IMR-90 (cell line): Measurements from ENCODE around the gene NDUFB11. TPM values are rescaled to one million over a fixed set of nuclear protein-coding genes. Genes with fewer than 3 reads are reported as not detected.

ENCODE experiments used
- ATAC-seq: fragments of 200-7000 bp; cut with Tn5 transposase; 2 replicates; pipeline ENCODE4 v1.9.1; 2020; ENCODE audit warnings: low read depth, mild to moderate bottlenecking, moderate library complexity
- Bru-seq: library from RNA; stranded (reverse); fragments of 400-500 nt; gene quantifications from one replicate; lab custom pipeline; 2021; lab: Mats Ljungman, UMichigan
- BruChase-seq, 2 experiments: library from RNA; stranded (reverse); fragments of 400-500 nt; gene quantifications; one replicate each; lab custom pipeline; 2021; lab: Mats Ljungman, UMichigan
- BruUV-seq: library from RNA; stranded (reverse); fragments of 400-500 nt; replicated peaks from 2 replicates; lab custom pipeline; 2021; lab: Mats Ljungman, UMichigan
- CTCF ChIA-PET: fragments of 300-600 bp; formaldehyde crosslinking; extraction: SDS; loops from one replicate; lab custom pipeline; 2021; ENCODE audit warnings: antibody characterized with exemption; lab: Yijun Ruan, JAX
- POLR2A ChIA-PET: fragments of 300-600 bp; sonication (Branson Sonifier 250); formaldehyde crosslinking; loops from one replicate; lab custom pipeline; 2022; ENCODE audit warnings: antibody characterized with exemption; ENCODE audit not compliant: unreplicated experiment; lab: Charles Lee
- DNase-seq: peaks from one replicate; pipeline ENCODE4 v3.0.0; 2013
- H2AFZ ChIP-seq: replicated peaks from 2 replicates; pipeline ENCODE3; 2013; ENCODE audit warnings: low read length, mild to moderate bottlenecking; ENCODE audit not compliant: poor library complexity
- H2AK5ac ChIP-seq: 2 replicates; pipeline ENCODE4 v1.6.1; 2013; ENCODE audit warnings: low read depth, low read length, inconsistent platforms
- H2AK9ac ChIP-seq: replicated peaks from 2 replicates; pipeline ENCODE3; 2013; ENCODE audit warnings: mild to moderate bottlenecking, low read depth, low read length, moderate library complexity; ENCODE audit not compliant: poor library complexity
- H2BK120ac ChIP-seq: 2 replicates; pipeline ENCODE4 v1.6.1; 2013; ENCODE audit warnings: low read depth, low read length, inconsistent platforms
- H2BK15ac ChIP-seq: 3 replicates; pipeline ENCODE4 v1.6.1; 2013; ENCODE audit warnings: low read depth, low read length, inconsistent platforms
- H2BK20ac ChIP-seq: 2 replicates; pipeline ENCODE4 v1.6.1; 2013; ENCODE audit warnings: low read depth, mild to moderate bottlenecking, inconsistent platforms, low read length, moderate library complexity
- H2BK5ac ChIP-seq: 2 replicates; pipeline ENCODE4 v1.6.1; 2013; ENCODE audit warnings: mild to moderate bottlenecking, low read depth, low read length, inconsistent platforms; ENCODE audit not compliant: poor library complexity, severe bottlenecking
- H3K14ac ChIP-seq: replicated peaks from 2 replicates; pipeline ENCODE4 v1.6.1; 2013; ENCODE audit warnings: low read depth, low read length, inconsistent platforms
- H3K18ac ChIP-seq: 2 replicates; pipeline ENCODE4 v1.6.1; 2013; ENCODE audit warnings: low read depth, low read length, control low read depth
- H3K23ac ChIP-seq: 2 replicates; pipeline ENCODE4 v1.6.1; 2013; ENCODE audit warnings: low read depth, low read length, inconsistent platforms
- H3K27ac ChIP-seq: 2 replicates; pipeline ENCODE4 v1.5.1; 2013; ENCODE audit warnings: mild to moderate bottlenecking, control low read depth, low read length; ENCODE audit not compliant: insufficient read depth
- H3K27me3 ChIP-seq: 2 replicates; pipeline ENCODE4 v1.6.1; 2013; ENCODE audit warnings: low read length; ENCODE audit not compliant: control insufficient read depth, insufficient read depth
- H3K36me3 ChIP-seq: 2 replicates; pipeline ENCODE4 v1.6.1; 2013; ENCODE audit warnings: low read length, mixed read lengths; ENCODE audit not compliant: control insufficient read depth, insufficient read depth
- H3K4ac ChIP-seq: 2 replicates; pipeline ENCODE4 v1.6.1; 2013; ENCODE audit warnings: low read depth, low read length, inconsistent platforms
- H3K4me1 ChIP-seq: 2 replicates; pipeline ENCODE4 v1.6.1; 2013; ENCODE audit warnings: low read length, mixed read lengths; ENCODE audit not compliant: control insufficient read depth, insufficient read depth
- H3K4me2 ChIP-seq: 2 replicates; pipeline ENCODE4 v1.6.1; 2013; ENCODE audit warnings: low read depth, mild to moderate bottlenecking, control low read depth, low read length, moderate library complexity
- H3K4me3 ChIP-seq: 2 replicates; pipeline ENCODE4 v1.5.1; 2013; ENCODE audit warnings: low read depth, mild to moderate bottlenecking, control low read depth, low read length, moderate library complexity; ENCODE audit not compliant: insufficient read depth
- H3K56ac ChIP-seq: 2 replicates; pipeline ENCODE4 v1.6.1; 2013; ENCODE audit warnings: low read length, inconsistent platforms; ENCODE audit not compliant: insufficient read depth; ENCODE audit errors: extremely low read depth
- H3K79me1 ChIP-seq, 2 experiments: 2 replicates each; pipeline ENCODE4 v1.6.1; 2013; ENCODE audit warnings: low read length in 2 of 2, inconsistent platforms in 1 of 2, low read depth in 1 of 2
- H3K9ac ChIP-seq: 2 replicates; pipeline ENCODE4 v1.6.1; 2013; ENCODE audit warnings: low read depth, low read length, control low read depth
- H3K9me1 ChIP-seq: 2 replicates; pipeline ENCODE4 v1.6.1; 2013; ENCODE audit warnings: low read length, inconsistent platforms; ENCODE audit not compliant: insufficient read depth
- H3K9me3 ChIP-seq: 2 replicates; pipeline ENCODE4 v1.6.1; 2013; ENCODE audit warnings: low read length; ENCODE audit not compliant: control insufficient read depth, insufficient read depth
- H4K20me1 ChIP-seq: 2 replicates; pipeline ENCODE4 v1.6.1; 2013; ENCODE audit warnings: low read length, inconsistent platforms; ENCODE audit not compliant: insufficient read depth
- H4K5ac ChIP-seq: 2 replicates; pipeline ENCODE4 v1.6.1; 2013; ENCODE audit warnings: mild to moderate bottlenecking, low read depth, low read length, control low read depth
- H4K8ac ChIP-seq, 2 experiments: 2 replicates each; pipeline ENCODE4 v1.6.1; 2013; ENCODE audit warnings: low read depth in 2 of 2, low read length in 2 of 2, control low read depth in 1 of 2, inconsistent platforms in 1 of 2
- H4K91ac ChIP-seq: 2 replicates; pipeline ENCODE4 v1.6.1; 2013; ENCODE audit warnings: low read depth, low read length, inconsistent platforms; ENCODE audit not compliant: insufficient read depth
- BHLHE40 ChIP-seq: fragments of 150-350 bp; IDR thresholded peaks from 2 replicates; pipeline ENCODE4 v1.6.1; 2016; ENCODE audit warnings: mild to moderate bottlenecking, low read depth, low read length
- CEBPB ChIP-seq: IDR thresholded peaks from 2 replicates; pipeline ENCODE4 v1.6.1; 2012; ENCODE audit warnings: low read depth, low read length, improper control_type of control experiment
- MAZ ChIP-seq: IDR thresholded peaks from 2 replicates; pipeline ENCODE4 v1.6.1; 2012; ENCODE audit warnings: low read depth, mild to moderate bottlenecking, low read length, improper control_type of control experiment, moderate library complexity, borderline replicate concordance
- POLR2A ChIP-seq: IDR thresholded peaks from 2 replicates; pipeline ENCODE4 v1.6.1; 2012; ENCODE audit warnings: mild to moderate bottlenecking, low read depth, low read length
- RFX5 ChIP-seq: IDR thresholded peaks from 2 replicates; pipeline ENCODE4 v1.8.0; 2012; ENCODE audit warnings: low read depth, mild to moderate bottlenecking, low read length, moderate library complexity
- WGBS, 2 experiments: methylation state at CpG; one replicate each; pipeline versions ENCODE4 v1.1.5 to v1.1.7; 2013; ENCODE audit warnings: missing lambda C conversion rate in 2 of 2; ENCODE audit not compliant: insufficient read length in 1 of 2; ENCODE audit errors: extremely low coverage in 2 of 2; 5-methylcytosine and 5-hydroxymethylcytosine counted together
- dilution Hi-C: fragments of 300-500 bp; cut with HindIII; formaldehyde crosslinking; loops from one replicate; pipeline ENCODE4 v1.14.3; 2018; ENCODE audit warnings: low sequenced_read_pairs; ENCODE audit not compliant: unreplicated experiment
- in situ Hi-C: fragments of 300-500 bp; cut with MboI; formaldehyde crosslinking; loops from 3 replicates; pipeline ENCODE4 v1.14.3; 2019; ENCODE audit warnings: low sequenced_read_pairs, inconsistent platforms, mixed read lengths
- intact Hi-C: fragments of 100-400 bp; cut with micrococcal nuclease; formaldehyde crosslinking; loops from 2 replicates; pipeline ENCODE4 v1.10.0; 2022
- long read RNA-seq: library from polyadenylated mRNA; unstranded; transcript quantifications from one replicate; pipeline ENCODE4 v2.0.0, GENCODE V29; 2021; ENCODE audit not compliant: unreplicated experiment
- polyA plus RNA-seq, 3 experiments: library from polyadenylated mRNA; depleted of rRNA; stranded (reverse); fragments of >200 nt; gene quantifications; 2 replicates each; pipeline ENCODE4 v1.2.3, GENCODE V29; 2012; ENCODE audit warnings: low replicate concordance in 1 of 3
- total RNA-seq: library from RNA; depleted of rRNA; stranded (reverse); fragments of >200 nt; gene quantifications from 2 replicates; pipeline ENCODE4 v1.2.3, GENCODE V29; 2012; rRNA removed
- TF ChIP-seq, protein P1 (sequence below): conservative IDR thresholded peaks from 2 replicates; pipeline ENCODE4 v1.5.1; 2012; ENCODE audit warnings: mild to moderate bottlenecking, low read depth, low read length, improper control_type of control experiment
- TF ChIP-seq, protein P2 (sequence below): fragments of 150-350 bp; IDR thresholded peaks from 2 replicates; pipeline ENCODE4 v1.6.1; 2016; ENCODE audit warnings: low read depth, mild to moderate bottlenecking, low read length, moderate library complexity, borderline replicate concordance

NDUFB11 gene
- total RNA-seq (17.0 and 24.4 TPM in 2 replicates), polyA plus RNA-seq (2012; rRNA removed) (58.3 and 67.7 TPM in 2 replicates), Bru-seq, nascent RNA (percentile 61 among the genes with signal in this experiment), BruChase-seq, experiment 1, labeled RNA remaining after a 6-hour chase (percentile 57 among the genes with signal in this experiment), BruChase-seq, experiment 2, labeled RNA remaining after a 2-hour chase (percentile 54 among the genes with signal in this experiment)
- polyA plus RNA-seq (2012; cell fraction: cytosol; rRNA removed): 115 and 212 TPM in 2 replicates
- polyA plus RNA-seq (2012; cell fraction: nucleus; rRNA removed; ENCODE audit: low replicate concordance): 20.4 and 29.9 TPM in 2 replicates
- long read RNA-seq, transcript NDUFB11-202 (3 exons, 1,388 nt): major isoform, 33 of 46 reads
- long read RNA-seq, transcript NDUFB11-201 (3 exons, 948 nt): minor isoform, 9 of 46 reads
- long read RNA-seq, partial matches to known transcripts: 4 of 46 reads
- long read RNA-seq, other reads (novel, unspliced or antisense): 0 of 46 reads

DNA sequence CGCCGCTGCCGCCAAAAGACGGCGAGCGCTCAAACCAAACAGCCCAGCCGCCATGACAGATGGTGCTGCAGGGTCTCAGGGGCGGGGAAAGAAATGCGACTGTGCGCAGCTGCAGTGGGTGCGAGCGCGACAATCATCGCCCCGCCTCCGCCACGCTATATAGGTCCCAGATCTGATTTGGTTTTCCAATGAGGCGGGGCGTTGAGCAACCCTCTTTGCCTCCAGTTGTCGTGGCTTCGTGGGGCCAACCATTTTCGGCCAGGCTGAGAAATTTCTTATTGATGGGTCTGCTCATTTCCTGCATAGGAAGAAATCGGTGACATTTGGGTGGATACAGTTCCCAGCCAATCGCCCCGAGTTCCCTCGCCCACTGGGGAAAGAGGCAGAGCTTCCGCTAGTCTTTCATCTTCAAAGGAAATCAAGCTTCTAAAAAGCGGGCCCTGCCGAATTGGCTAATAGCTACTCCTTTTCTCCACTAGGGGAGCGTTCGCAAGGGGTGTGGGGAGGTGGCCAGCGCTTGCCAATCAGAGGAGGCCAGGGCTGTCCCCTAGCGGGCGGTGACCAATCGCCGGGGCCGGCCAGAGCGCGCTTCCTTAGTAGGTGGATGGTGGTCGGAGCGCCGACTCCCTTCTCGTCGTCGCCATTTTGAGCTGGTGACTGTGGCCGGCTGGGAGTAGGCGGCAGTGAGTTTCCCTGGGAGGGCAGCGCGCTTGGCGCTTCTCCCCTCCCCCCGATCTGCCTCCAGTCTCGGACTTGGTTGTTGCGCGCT lies at the start of gene NDUFB11, which contains the start of gene RBM10:
NDUFB11 (minus strand) TSS at position 77 of the 769 bp plus-strand sequence; CDS start at position 54, 23 bp downstream.
RBM10 (plus strand) TSS at position 596 of the 769 bp plus-strand sequence. CDS start 2,261 bp downstream, outside the sequence.
- peak within 1 kb of the TSS; percentile 100 for H3K27ac ChIP-seq
- H2BK15ac ChIP-seq: no peak within 1 kb of the TSS; the same call in 2 of the 3 replicates
- no TSS peak for BruUV-seq
- peak within 1 kb of the TSS; percentile 90 for H4K91ac ChIP-seq
- CTCF ChIA-PET: interaction anchor here (0.6 to 1.2 kb wide), 4 partner anchors 10 to 465 kb away, joined by 3 to 8 read pairs (median 3); no protein-coding TSS in a partner anchor
- 33% methylated on average over 24 of the region's 54 CpGs; no CpG with 5 or more reads in 1 of the 2 experiments for WGBS, 2 experiments
- H2AK9ac ChIP-seq: peak within 1 kb of the TSS; percentile 96
- H3K4me2 ChIP-seq: peak within 1 kb of the TSS; percentile 97
- peak within 1 kb of the TSS; percentile 89 for H2BK120ac ChIP-seq
- dilution Hi-C loops (no loop called here), intact Hi-C loops (no loop called here), in situ Hi-C loops (no loop called here)
- peaks cover 7% of the 10 kb centered on the region; the same call in 1 of the 2 replicates for H3K27me3 ChIP-seq
- peak within 1 kb of the TSS; percentile 98 for H3K14ac ChIP-seq
- peak within 1 kb of the TSS; percentile 98 for H3K9ac ChIP-seq
- TF ChIP-seq BHLHE40: no peak
- TF ChIP-seq CEBPB: peak; percentile 30
- TF ChIP-seq, protein P1, sequence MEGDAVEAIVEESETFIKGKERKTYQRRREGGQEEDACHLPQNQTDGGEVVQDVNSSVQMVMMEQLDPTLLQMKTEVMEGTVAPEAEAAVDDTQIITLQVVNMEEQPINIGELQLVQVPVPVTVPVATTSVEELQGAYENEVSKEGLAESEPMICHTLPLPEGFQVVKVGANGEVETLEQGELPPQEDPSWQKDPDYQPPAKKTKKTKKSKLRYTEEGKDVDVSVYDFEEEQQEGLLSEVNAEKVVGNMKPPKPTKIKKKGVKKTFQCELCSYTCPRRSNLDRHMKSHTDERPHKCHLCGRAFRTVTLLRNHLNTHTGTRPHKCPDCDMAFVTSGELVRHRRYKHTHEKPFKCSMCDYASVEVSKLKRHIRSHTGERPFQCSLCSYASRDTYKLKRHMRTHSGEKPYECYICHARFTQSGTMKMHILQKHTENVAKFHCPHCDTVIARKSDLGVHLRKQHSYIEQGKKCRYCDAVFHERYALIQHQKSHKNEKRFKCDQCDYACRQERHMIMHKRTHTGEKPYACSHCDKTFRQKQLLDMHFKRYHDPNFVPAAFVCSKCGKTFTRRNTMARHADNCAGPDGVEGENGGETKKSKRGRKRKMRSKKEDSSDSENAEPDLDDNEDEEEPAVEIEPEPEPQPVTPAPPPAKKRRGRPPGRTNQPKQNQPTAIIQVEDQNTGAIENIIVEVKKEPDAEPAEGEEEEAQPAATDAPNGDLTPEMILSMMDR: peak; percentile 66
- TF ChIP-seq RFX5: 0 out of 2 replicates have a peak, but pooled peaks have one; percentile 29
- peak; percentile 56; the same call in 1 of the 2 replicates for TF ChIP-seq MAZ
- TF ChIP-seq POLR2A: peak; percentile 82
- TF ChIP-seq, protein P2, sequence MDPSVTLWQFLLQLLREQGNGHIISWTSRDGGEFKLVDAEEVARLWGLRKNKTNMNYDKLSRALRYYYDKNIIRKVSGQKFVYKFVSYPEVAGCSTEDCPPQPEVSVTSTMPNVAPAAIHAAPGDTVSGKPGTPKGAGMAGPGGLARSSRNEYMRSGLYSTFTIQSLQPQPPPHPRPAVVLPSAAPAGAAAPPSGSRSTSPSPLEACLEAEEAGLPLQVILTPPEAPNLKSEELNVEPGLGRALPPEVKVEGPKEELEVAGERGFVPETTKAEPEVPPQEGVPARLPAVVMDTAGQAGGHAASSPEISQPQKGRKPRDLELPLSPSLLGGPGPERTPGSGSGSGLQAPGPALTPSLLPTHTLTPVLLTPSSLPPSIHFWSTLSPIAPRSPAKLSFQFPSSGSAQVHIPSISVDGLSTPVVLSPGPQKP: no peak
- peaks cover 8% of the 10 kb centered on the region; the same call in 1 of the 2 replicates for H3K36me3 ChIP-seq
- H3K18ac ChIP-seq: peak within 1 kb of the TSS; percentile 81
- peak within 1 kb of the TSS; percentile 92 for H4K5ac ChIP-seq
- H2AK5ac ChIP-seq: peak within 1 kb of the TSS; percentile 97
- peak within 1 kb of the TSS; percentile 85 to 98 for H4K8ac ChIP-seq
- peaks cover 3 to 15% of the 10 kb centered on the region in 2 experiments; a peak in 2 of 4 replicates for H3K79me1 ChIP-seq
- peak within 1 kb of the TSS; percentile 98 for H3K4ac ChIP-seq
- peaks cover 37% of the 10 kb centered on the region for H4K20me1 ChIP-seq
- peak within 1 kb of the TSS; percentile 99 for H3K4me3 ChIP-seq
- H2BK5ac ChIP-seq: peak within 1 kb of the TSS; percentile 95
- peak within 1 kb of the TSS; percentile 97 for H3K56ac ChIP-seq
- peaks cover 3% of the 10 kb centered on the region; the same call in 1 of the 2 replicates for H3K9me1 ChIP-seq
- no peaks in the 10 kb centered on the region for H3K9me3 ChIP-seq
- 0 out of 2 replicates have a peak within 1 kb of the TSS, but pooled peaks have one; percentile 59 for H2BK20ac ChIP-seq
- DNase-seq (peak; percentile 93), ATAC-seq (peak; percentile 95)
- peak within 1 kb of the TSS; percentile 95 for H2AFZ ChIP-seq
- H3K4me1 ChIP-seq: peaks cover 2% of the 10 kb centered on the region; the same call in 1 of the 2 replicates
- POLR2A ChIA-PET: interaction anchor here (0.6 kb wide), 2 partner anchors 16 to 313 kb away, joined by 3 read pairs; no protein-coding TSS in a partner anchor
- peak within 1 kb of the TSS; percentile 88 for H3K23ac ChIP-seq
